HT1080 (cell line): Measurements from ENCODE around the gene MYCBPAP. TPM values are rescaled to one million over a fixed set of nuclear protein-coding genes. Genes with fewer than 3 reads are reported as not detected.

Experiments
- DNase-seq: peaks from one replicate; pipeline ENCODE4 v3.0.0-alpha.2; 2015; ENCODE audit warnings: low read depth
- total RNA-seq: library from RNA; depleted of rRNA; stranded (reverse); fragments of >200 nt; shearing (Covaris generic); gene quantifications from 2 replicates; pipeline ENCODE4 v1.2.3, GENCODE V29; 2014

The MYCBPAP gene
- total RNA-seq, 1 experiment from 2014 or later = not detected

DNA sequence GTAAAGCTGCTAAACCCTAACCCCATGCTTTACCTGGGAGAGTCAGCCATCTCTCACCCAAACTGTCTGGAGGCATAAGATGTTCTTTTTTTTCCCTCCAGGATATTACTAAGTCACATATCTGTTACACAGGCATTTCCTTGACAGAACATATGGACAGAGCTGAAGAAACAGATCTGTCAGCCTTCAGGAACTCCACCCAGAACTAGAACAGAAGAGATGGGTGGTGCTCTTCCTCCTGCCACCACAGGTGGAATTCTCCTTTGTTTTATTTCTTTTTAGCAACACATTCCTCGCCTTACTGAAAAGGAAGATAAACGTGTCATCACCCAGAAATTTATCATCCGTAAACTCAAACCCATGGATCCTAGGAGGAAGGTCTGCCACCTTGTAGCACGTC is 8.8 kb downstream of the MYCBPAP start:
- peak; percentile 23 for DNase-seq

DNA sequence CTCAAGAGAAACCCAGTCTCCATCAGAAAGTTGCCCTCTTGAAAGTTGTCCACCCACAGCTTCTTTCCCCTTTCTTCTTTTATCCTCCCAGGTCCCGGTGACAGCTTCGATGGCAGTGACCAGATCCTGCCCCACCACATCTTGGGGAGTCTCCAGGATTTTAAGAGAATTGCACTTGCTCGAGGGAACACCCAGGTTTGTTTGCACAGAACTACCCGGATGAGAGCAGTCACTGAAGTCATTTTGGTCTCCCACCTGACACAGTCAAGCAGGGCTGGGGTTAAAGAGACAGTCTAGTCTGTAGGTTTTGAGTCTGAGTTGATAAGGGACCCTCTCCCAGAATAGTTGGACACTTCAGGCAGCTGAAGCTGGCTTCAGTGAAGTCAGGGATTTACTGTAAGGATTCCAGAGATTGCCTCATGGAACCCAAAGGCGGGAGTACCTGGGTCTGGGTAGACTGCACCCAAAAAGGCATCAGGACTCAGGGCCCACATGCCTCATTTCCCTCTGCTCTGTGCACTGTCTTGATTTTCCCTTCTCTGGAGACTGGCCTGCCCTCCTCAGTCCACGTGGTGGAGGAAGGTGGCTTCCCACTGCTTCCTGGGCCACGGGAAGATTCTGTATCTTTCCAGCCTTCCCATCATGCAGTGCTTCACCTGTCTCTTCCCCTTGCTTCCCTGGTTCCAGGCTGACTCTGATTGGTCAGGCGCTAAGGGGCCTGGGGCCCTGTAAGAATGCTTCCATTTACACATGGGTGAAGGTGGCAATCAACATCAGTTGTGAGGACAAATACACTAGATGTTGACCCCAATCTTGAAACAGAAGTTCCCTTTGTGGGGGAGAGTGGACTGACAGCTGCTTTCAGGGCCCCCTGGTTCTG is 9.5 kb downstream of the MYCBPAP start:
- DNase-seq = no peak

DNA sequence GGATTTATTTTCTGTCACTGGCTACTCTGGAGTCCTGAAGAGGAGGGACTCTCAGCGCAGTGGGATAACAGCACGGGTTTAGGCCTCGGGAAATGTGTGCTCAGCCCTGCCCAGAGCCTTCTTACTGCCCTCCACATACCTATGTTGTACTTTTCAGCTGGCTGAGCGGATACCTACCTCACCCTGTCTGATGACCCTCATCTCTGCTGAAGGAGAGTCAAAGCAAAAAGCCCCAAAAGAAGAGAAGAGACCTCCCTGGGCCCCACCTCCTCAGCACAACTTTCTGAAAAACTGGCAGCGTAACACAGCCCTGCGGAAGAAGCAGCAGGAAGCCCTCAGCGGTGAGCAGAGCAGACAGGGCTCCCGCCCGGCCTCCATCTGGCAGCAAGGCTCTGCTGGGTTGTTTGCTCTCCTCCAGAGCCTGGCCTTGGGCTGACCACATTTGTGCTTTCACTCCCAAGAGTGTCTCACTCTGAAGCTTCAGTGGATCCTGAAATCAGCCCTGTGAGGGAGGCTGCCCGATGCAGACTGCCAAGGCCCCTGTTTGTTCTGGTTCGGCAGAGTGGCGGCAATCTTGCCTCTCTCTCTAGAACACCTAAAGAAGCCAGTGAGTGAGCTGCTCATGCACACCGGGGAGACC is 10.3 kb downstream of the MYCBPAP start:
- no peak for DNase-seq

DNA sequence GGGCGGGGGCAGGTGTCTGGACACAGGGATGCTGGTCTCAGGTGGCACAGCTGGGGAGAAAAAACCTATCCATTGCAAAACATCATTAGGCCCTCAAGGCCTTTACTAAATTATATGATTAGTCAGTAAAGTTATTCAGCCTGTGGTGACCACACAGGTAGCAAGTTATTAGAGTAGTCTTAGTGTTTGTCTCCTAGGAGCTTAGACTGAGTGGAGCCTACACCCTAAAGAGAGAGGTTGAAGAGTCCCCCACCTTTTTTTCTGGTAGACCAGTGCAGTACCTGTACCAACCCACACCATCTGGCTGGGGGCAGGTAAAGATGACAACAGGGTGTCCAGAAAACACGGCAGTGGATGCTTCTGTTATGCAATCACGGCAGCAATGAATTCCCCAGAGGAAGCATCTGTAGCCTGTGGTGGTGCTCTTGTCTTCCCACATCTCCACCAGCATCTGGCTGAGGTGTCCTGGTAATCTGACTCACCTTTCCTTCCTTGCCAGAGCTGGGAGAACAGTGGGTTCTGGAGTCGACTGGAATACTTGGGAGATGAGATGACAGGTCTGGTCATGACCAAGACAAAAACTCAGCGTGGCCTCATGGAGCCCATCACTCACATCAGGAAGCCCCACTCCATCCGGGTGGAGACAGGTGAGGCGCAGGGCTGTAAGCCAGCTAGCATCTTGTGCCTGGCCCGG is 11.0 kb downstream of the MYCBPAP start:
- DNase-seq = peak; percentile 73

DNA sequence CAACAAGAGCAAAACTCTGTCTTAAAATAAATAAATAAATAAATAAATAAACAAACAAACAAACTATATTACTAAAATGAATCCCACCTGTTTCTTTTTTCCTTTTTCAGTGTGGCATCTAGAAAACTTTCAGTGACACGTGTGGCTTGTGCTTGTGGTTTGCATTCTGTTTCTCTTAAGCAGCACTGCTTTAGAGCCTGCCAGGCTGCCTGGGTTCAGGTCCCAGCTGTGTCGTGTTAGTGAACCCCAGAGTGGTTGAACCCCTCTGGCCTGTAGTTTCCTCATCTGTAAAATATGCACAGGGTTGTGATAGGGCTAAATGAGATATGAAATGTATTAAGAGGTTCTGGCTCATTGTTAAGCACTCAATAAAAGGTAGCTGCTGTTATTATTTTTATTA is 12.2 kb downstream of the MYCBPAP start:
- DNase-seq = no peak

DNA sequence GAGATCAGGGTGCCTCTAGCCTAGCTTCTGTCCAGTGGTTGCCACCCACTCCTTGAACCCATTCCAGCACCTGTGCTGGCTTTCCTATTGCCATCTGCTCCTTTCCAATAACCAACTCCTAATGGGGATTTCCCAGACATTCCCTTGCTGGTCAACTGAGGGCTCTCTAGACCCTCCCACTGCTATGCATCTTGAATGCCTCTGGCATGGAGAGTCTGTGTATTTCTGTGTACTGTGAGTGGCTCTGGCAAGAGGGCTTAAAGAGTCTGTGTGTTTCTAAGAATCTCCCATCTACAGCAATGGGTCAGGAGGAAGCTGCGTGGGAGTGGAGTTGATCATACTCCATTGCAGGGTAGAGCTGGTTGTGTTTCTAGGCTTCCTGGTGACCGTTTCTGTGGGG is 13.3 kb downstream of the MYCBPAP start:
- no peak for DNase-seq

DNA sequence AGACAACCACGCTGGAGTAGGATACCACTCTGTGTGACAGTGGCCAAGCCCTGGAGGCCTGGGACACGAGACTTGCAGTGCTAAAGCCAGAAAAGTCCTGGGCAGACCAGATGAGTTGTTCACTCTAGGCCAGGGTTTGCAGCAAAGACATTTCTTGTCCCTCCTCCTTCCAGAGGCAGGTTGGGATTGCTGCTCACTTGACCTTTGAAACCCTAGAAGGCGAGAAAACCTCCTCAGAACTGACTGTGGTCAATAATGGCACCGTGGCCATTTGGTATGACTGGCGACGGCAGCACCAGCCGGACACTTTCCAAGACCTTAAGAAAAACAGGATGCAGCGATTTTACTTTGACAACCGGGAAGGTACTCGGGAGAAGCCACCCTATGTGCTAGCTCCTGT is 14.5 kb downstream of the MYCBPAP start:
- no peak for DNase-seq

DNA sequence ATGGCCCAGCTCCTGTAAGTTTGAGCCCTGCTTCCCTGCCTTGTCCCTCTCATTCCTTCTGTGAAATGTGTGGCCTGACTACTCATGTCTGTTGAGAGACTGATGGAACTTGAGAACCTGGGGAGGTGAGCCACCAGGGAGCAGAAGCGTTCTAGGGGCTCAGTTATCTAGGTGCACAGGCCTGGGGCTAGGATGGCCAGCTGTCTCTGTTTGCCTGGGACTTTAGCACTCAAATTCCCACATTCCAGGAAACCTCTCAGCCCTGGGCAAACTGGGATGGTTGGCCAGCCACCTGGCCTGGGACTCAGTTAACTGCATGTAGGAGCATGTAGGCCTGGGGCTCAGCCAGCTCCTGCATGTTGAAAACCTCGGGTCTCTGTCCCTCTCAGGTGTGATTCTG is 15.0 kb downstream of the MYCBPAP start:
- no peak for DNase-seq

DNA sequence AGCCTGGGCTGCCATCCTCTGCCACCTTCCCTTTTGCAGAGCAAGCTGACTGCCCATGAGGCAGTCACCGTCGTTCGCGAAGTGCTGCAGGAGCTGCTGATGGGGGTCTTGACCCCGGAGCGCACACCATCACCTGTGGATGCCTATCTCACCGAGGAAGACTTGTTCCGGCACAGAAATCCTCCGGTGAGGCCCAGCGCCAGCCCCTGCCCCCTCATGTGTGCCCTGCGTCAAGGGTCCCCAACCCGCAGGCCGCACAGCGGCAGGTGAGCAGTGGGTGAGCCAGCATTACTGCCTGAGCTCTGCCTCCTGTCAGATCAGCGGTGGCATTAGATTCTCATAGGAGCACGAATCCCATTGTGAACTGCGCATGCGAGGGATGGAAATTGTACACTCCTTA is 16.6 kb downstream of the MYCBPAP start:
- DNase-seq = no peak

DNA sequence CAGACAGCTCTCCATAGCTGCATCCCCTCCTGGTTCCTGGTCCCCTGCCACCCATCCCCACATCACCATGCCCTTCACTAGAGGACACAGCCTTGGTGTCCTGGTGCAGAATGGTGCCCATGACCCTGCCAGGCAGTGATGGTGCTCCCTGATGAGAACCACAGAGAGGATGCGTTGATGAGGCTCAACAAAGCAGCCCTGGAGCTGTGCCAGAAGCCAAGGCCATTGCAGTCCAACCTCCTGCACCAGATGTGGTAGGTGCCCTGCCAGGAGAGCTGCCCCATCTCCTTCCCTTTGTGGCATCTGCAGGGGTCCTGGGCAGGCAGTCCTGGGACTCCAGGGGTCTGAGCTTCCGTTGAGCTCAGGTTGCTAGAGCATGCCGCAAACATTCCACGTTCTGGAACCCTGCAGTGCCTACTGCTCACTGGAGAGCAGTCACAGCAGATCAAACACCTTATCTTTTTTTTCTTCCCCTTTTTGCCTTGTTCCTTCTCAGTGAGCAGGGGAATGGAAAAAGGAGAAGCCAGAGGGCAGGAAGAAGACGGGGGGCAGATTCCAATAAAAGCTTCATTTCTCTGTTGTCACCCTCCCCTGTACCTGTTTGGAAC is 19.0 kb downstream of the MYCBPAP start:
- DNase-seq = no peak

DNA sequence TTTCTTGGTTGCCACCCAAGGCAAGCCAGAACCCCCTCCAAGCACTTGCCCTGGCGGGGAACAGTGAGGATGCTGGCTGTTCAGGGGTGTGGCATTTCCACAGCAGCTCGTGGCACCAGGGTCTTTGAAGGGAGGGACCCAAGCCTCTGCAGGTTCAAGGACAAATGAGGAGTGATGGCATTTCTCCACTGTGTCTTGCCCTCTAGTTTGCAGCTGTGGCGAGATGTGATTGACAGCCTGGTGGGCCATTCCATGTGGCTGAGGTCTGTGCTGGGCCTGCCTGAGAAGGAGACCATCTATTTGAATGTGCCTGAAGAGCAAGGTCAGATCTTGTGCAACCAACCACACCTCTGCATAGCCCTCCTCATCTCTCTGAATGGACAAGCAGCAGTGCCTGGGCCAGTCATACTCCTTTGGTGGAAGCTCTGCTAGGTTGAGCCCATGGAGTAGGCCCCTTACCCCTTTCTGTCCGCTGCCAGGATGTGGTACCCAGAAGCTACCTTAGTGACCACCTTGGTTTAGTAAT is 19.8 kb downstream of the MYCBPAP start:
- DNase-seq = no peak

DNA sequence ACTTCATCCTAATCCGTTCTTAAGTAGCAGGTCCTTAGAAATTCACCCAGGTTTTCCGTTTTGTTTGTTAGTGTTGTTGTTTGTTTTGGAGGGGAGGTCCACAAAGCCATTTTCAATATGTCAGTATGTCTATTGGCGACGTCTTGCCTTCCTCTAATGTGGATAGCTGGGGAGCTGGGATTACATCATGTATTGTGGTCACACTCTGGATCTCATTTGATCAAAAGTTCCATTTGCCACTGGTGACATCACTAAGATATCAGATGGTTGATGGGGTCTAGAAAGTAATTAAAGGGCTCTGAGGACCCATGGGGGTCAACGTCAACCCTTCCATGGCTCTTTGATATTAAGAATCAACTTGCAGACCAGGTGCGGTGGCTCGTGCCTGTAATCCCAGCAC is 21.6 kb downstream of the MYCBPAP start:
- DNase-seq = no peak

DNA sequence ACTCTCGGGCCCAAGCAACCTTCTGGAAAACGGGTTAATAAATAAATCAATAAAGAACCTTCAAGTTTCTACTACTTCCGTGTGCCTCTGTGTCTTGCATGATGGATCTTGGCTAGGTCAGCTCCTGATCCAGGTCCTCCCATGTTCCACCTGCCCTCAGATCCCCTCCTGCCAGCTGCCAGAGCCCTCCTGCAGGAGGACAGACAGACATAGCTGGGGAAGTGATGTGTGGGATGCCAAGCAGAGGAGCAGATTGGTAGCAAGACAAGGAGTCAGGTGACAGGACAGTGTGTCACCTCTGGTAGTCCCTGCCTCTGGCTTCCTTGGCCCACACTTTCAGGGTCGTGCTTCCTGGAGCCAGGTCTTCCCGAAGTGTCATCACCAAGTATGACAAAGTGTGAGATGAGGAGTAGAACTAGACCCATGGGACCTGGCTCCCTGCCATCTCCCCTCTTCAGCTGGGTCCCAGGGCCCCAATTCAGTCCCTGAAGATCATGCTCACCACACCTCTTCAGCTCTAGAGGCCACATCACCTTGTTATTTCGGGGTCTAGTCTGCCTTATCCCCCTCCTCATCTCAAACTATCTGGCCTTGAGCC is 23.3 kb downstream of the MYCBPAP start:
- DNase-seq = no peak

DNA sequence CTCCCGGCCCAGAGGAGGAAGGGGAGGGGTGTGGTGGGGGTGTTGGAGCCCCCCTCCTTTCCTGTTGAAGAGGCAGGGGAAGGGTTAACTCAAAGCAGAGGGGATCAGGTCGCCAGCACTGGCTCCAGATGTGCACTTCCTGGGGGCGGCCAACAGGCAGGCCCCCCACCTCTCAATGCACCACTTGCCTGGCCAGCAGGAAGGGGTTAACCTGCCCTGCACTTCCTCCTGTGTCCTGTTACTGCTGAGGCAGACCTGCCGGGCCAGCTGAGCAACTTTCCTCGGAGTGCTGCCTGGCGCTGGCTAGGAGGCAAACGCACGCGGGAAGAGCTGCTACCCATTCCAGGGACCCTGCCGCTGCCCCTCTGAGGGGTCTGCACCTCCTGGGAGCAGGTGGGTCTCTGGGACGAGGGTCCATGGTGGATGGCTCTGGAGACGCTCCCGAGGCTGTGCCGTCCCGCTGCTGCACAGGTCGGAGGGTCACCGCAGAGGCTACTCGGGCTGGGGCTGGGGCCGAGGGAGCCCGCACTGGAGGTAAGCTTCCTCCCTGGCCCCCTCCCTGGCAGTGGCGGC is 24.3 kb downstream of the MYCBPAP start, which contains the start of gene EPN3:
Gene EPN3, plus strand, starts transcription at position 284 of the 573 bp plus-strand sequence. CDS start 3,822 bp downstream, outside the sequence.
- no peak for DNase-seq

DNA sequence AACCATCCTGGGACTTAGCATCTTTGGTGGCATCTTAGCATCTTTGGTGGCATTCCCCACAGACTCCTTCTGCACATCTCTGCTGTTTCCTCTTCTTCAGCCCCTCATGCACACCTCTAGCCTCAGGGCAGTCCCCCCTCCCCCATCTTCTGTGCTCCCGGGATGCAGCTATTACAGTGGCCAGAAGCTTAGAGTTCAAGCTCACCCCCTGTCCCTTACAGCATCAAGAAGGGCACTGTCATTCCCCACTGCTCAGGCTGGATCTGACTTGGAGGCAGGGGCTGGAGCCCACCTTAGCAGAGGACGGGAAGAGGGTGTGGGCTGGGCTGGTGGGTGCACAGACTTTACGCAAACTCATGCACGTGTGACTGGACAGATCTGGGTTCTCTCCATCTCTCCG is 24.9 kb downstream of the MYCBPAP start:
- DNase-seq = no peak

DNA sequence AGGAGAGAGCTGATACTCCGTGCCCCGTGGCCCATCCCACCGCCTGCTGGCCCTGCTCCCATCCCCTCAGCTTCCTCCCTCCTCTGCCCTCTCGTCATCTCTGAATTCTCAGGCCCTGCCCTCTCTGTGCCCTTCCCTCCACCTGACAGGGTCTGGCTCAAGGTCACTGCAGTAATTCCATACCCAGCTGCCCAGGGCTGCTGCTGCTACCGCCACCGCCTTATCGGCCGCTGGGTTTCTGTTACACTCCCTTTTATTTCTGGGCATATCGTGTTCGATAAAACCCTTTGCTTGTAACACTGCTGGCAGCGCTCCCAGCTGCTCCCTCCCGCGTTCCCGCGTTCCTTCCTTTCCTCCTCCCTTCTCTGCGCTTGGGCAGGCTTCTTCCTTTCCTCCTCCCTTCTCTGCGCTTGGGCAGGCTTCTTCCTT is 25.5 kb downstream of the MYCBPAP start:
- DNase-seq = no peak

DNA sequence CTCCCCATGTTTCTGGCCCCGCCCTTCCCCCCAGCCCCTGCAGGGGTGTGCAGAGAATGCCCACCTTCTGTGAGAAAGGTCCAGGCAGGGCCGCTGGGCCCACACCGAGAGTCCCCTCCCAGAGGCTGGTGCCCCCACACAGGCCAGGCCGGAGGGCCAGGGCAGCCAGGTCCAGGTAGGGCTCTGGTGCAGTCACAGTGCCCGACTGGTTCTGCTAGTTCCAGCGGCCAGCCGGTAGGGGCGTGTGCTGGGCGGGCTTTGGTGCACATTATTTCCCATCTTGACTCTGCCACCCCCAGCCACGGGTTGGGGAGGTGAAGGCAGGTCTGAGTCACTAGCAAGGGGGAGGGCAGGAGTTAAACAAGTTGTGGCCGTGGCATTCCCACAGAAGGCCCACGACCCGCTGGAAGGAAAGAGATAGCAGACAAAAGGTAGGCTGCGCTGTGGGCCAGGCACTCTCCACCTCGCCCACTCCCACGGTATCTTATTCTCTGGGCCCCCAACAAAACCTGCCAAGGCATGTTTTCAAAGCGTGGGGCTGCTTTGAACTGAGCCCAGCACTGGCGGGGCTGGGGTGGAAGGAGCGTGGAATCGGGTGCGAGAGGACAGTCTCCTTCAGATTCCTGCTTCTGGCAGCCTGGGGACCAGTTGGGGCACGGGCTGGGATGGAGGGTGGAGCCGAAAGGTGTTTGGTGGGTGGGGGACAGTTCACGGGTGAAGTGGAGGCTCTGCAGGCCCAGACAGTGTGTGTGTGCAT is 26.2 kb downstream of the MYCBPAP start:
- no peak for DNase-seq

DNA sequence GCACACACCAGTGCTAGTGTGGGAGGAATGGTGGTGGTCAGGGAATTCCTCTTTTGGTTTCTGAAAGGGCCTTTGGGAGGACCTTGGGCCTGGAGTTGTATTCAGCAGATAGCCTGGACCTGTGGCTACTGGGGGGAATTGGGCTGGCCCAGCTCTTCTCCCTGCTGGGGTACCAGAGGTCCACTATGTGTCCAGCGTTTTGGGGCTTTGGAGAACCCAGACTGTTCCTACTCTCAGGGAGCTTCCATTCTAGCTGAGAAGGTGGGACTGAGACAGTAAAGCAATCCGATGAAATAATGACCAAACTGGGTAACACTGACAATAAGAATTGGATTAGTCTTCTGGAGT is 26.7 kb downstream of the MYCBPAP start:
- no peak for DNase-seq

DNA sequence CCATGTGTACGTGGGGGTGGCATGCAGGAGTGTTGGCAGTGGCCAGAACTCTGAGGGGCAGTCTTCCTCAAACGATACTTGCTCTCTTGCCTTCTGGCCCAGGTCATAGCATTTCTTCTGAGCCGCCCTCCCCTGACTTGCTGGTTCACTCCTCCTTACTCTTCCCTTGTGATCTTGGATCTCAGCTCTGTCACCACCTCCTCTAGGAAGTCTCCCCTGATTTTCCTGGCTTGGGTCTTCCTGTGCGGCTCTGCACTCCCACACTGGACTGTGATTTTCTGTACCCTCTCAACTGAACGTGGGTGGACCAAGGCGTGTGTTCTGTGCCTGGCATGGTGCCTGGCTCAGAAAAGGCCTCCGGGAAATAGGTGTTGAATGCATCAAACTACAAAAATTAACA is 27.2 kb downstream of the MYCBPAP start:
- DNase-seq = no peak
